Measurements from ENCODE around the gene SSTR5.

- no peak for TF ChIP-seq CTCF (conservative IDR thresholded peaks at IDR 0.05)
- TF ChIP-seq EZH2 (IDR thresholded peaks at IDR 0.05; ENCODE audit: low read depth) = no peak
Measured at GRCh38 chr16:1069154-1069553, 3.4 kb upstream of the SSTR5 start.
